ENCODE measurements around the gene FAM168A.

The FAM168A gene, protein sequence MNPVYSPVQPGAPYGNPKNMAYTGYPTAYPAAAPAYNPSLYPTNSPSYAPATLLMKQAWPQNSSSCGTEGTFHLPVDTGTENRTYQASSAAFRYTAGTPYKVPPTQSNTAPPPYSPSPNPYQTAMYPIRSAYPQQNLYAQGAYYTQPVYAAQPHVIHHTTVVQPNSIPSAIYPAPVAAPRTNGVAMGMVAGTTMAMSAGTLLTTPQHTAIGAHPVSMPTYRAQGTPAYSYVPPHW

DNA sequence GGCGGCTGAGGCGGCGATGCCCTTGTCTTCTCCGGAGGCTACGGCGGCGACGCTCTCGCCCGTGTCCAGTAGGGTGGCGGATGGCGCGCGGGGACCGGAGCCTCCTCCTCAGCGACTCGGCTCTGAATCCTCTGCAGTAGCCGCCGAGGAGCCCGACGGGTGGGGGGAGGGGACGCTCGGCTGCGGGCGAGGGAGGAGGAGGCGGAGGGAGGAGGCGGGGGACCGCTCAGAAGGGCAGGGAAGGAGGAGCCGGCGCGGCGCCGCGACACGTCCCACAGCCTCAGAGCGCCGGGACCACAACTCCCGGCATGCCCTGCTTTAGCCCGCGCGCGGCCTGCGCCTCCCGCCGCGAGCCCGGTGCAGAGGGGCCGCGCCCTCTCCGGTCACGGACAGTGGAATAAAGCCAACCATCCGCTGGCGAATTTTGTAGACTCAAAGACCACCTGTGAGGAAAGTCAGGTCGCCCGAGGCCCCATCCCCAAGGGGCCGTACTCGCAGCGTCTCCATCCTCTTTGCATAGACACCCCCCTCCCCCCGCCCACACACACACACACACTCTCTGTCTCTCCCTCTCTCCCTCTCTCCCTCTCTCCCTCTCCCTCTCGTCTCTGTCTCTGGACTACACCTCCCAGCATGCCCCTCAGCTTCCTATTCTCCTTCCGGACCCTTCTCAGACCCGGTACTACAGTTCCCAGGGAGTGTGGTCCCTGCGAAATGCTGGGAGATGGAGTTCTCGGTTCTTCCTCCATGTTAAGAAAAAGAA lies at the start of gene FAM168A:
TSS of gene FAM168A (minus strand) at position 157 of the 763 bp plus-strand sequence. CDS start 129,638 bp downstream, outside the sequence.
- DNase-seq (ENCODE audit: low read depth in 1 of 2, low spot score in 1 of 2): peak; percentile 83 to 86

DNA sequence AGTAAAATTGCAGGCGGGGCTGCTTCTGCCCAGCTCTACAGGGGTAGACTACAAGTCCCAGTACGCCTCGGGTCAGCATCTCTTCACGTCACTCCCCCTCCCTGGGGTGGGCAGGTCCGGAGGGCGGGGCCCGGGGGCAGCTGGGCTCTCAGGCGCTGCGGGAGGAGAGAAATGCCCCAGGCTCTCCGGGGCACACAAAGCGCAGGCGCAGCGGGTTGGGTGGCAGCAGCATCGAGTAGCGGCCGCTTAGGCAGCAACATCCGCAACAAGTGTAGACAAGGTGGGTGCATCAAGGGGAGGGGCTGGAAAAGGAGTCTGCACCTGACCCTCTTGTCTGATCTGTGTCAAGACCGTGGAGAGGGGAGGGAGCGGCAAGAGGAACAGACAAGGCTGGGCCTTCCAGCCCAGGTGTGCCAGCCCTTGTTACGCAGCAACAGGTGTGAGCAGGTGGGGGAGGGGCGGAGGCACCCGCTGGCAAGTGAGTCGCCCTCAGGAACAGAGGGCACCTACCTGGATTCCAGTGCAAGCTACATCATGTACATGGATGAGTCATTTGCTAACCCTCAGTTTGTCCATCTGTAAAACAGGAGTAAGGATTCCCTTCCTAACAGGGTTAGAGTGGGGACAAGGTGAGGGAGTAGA lies 49.7 kb upstream of the FAM168A start:
- DNase-seq (ENCODE audit: low read depth in 1 of 2, low spot score in 1 of 2): peak; percentile 84 to 89

DNA sequence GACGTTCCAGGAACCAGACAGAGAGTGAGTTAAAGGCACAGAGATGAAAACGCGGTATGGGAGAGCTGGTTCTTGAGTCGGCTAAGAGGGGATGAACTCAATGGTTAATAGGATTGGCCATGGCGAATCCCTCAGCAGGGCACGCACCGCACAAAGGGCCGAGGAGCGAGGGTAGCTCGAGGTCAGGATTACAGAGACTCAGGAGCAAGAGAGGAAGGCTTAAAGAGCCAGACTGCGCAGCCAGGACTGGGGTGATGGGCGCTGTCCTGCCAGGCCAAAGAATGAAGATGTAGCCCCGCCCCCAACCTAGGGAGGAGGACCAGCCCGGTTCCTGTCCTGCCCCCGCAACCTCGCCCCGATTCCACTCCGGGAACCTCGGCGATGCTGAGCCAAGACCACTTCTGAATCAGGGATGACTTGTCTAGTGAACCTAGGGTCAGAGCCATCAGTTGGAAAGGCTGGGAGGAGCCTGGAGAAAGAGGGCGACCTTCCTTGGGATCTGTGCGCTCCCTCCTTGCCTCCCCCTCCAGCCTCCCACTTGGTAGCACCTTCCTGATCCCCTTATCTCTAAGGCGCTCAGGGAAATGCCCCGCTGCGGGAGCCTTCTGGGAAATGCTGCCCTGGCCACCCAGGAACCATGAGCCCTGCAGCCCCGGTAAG lies 48.2 kb upstream of the FAM168A start, which contains the start of gene PLEKHB1:
TSS of gene PLEKHB1 (plus strand) at position 610 of the 660 bp plus-strand sequence. CDS start at position 638, 28 bp downstream.
- no peak for DNase-seq (ENCODE audit: low read depth in 1 of 2, low spot score in 1 of 2)

DNA sequence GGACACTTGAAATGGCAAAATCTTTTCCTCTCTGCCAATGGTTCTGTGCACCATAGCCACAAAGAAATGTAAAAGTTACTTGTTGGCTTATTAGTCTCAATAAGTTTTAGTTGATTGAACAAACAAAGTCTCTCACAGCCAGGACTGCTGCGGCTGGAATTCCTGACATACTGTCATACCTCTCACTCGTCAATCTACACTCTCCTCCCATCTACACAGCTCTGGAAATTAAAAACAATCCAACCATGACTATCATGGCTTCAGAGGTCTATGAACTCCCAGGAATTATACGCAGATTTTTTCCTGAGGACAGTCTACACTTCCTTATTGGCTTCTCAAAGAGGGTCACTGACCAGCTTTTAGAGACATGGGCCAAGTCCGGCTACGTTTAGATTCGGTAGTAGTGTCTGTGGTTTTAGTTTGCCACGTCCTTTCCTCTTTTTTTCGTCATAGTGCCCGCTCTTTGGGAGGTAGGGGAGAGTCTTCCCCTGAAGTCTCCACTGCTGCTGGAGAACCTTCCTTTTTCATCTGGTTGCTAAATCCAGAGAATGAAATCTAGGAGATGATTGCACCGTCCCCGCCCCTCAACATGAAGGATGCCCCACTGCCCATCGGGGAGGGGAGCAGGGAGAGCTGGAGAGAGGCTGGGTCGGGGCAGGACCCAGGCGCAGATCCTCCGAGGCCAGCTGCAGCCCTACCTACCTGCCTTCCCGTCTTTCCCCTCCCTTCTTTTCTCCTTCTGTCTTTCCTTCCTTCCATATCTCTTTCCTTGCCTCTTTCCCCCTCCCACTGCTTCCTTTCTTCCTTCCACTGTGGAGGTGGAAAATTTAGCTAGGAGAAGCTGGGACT lies 47.4 kb upstream of the FAM168A start:
- no peak for DNase-seq (ENCODE audit: low read depth in 1 of 2, low spot score in 1 of 2)

DNA sequence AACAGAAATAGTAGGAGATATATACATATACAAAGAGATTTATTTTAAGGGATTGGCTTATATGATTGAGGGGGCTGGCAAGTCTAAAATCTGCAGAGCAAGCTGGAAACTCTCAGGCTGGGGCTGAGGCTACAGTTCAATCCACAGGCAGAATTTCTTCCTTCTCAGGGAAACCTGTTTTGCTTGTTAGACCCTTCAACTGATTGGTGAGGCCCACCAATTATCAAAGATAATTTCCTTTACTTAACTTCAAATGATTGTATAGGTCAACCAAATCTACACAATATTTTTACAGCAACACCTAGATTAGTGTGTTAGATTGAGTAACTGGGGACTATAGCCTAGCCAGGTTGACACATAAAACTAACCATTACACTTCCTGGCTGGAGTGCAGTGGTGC lies 43.8 kb upstream of the FAM168A start:
- no peak for DNase-seq (ENCODE audit: low read depth in 1 of 2, low spot score in 1 of 2)

DNA sequence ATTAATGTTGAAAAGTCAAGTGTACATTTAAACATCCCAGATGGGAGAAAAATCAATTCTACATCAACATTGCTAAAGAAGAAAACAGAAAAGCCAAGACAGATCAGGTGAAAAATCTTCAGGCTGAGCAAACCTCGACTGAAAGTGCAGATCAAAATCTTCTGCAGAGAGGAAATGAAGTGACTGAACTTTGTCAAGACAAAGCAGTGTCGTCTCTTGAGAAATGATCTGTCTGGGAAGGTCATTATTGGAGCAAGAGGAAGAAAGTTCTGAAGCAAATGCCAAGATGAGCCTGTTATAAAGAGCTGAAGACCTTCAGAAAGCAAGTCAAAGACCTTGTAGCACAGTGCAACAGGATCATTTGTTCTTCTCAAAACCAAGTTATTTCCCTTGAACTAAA lies 42.7 kb upstream of the FAM168A start:
- no peak for DNase-seq (ENCODE audit: low read depth in 1 of 2, low spot score in 1 of 2)

DNA sequence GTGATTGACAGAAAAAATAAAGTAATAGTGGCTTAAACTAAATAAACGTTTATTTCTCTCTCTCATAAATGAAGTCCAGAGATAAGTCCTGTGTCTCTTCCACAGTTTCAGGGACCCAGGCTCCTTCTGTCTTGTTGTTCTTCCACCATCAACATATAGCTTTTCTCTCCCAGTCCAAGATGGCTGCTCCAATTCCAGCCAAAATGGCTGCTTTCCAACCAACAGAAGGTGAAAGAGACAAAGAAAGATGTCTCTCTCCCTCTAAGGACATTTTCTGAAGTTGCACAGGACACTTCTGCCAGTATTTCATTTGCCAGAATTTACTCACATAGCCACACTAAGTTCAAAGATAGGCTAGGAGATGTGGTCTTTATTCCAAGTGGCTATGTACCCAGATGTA lies 39.1 kb upstream of the FAM168A start:
- DNase-seq (ENCODE audit: low read depth in 1 of 2, low spot score in 1 of 2): no peak

DNA sequence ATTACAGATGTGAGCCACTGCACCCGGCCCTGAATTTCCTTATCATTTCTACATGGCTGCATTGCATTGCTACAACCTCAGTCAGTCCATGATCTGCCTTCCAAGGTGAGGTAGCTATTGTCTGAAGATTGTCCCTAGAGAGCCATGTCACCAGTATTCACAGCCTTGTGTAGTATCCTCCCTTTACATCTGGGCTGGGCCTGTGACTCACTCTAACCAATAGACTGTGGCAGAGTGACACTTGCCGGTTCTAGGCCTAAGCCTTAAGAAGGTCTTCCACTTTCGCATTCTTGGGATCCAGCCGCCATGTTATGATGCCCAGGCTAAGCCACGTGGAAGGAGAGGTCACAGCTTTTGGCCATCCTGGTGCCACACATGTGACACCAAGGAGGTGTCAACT lies 38.3 kb upstream of the FAM168A start:
- DNase-seq (ENCODE audit: low read depth in 1 of 2, low spot score in 1 of 2): no peak

DNA sequence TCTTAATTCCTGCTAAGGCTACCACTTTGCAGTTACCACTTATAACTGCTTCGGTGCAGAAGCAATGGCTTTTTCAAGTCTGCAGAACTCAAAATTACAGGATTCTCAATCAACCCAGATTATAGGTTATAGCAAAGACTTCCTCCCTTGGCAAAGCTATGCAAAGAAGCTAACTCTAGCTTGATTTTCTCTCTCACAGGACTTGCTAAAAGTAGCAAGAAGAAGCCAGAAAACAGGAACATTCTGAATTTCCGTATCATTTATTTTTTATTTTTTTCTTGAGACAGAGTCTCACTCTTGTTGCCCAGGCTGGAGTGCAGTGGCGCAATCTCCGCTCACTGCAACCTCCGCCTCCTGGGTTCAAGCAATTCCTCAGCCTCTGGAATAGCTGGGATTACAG lies 37.8 kb upstream of the FAM168A start:
- DNase-seq (ENCODE audit: low read depth in 1 of 2, low spot score in 1 of 2): no peak

DNA sequence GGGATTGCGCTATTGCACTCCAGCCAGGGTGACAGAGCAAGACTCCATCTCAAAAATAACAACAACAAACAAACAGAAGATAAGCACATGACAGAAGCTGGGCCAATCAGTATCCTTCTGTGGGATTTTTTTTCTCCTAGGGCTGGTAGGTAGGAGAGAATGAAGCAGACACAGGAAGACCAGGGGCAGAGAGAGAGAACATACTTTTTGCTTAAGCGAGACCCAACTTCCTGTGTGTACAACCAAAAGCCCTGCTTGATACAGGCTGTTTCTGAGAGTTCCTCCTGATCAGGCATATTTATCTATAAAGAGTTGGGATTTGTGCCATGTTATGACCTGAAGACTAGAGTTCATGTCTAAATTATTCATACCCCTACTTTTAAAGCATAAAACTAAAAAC lies 36.1 kb upstream of the FAM168A start:
- DNase-seq (ENCODE audit: low read depth in 1 of 2, low spot score in 1 of 2): no peak

DNA sequence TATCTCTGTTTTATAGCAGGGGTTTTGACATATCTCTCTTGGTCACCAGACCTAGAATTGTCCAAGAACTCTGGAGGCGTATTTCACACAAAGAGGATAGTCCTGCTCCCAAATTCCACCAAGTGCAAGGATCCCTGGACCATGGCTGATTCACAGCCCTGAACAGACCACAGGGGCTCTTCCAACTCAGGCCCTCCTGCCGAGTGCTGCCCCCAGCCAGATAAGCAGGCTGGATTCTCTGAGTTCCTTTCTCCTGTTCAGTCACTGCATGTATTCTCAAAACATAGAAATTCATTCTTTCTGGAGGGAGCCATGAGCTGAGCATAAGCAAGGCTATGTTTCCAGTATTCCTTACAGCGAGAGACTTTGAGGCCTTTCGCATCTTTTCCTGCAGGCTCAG lies 35.1 kb upstream of the FAM168A start:
- DNase-seq (ENCODE audit: low read depth in 1 of 2, low spot score in 1 of 2): no peak

DNA sequence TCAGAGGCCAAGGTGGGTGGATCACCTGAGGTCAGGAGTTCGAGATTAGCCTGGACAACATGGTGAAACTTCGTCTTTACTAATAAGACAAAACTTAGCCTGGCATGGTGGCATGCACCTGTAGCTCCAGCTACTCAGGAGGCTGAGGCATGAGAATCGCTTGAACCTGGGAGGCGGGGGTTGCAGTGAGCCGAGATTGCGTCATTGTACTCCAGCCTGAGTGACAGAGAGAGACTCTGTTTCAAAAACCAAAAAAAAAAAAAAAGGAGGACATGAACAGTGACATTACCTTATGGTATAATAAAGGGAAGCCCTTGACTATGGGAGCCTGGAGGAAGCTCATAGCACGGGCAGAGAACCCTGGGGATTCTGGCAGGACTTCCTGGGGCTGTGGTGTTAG lies 32.0 kb upstream of the FAM168A start:
- no peak for DNase-seq (ENCODE audit: low read depth in 1 of 2, low spot score in 1 of 2)

DNA sequence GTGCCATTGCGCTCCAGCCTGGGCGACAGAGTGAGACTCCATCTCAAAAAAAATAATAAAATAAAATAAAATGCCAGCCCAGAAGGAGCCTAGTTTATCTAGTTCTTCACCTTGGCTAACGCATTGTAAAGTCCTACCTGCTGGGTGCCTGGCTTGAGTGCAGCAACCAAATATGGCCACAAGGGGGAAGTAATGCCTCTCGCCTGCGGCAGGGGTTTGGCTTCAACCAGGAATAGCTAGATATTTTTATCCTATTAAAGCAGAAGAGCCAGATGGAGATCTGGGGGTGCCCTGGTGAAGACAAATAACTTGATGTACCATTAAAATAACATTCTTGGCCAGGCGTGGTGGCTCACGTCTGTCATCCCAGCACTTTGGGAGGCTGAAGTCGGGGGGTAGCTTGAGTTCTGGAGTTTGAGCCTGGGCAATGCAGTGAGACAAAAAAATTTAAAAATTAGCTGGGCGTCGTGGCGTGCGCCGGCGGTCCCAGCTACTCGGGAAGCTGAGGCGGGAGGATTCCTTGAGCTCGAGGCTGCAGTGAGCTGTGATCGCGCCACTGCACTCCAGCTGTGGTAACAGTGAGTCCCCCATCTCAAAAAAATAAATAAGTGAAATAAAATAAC lies 27.9 kb upstream of the FAM168A start:
- DNase-seq (ENCODE audit: low read depth in 1 of 2, low spot score in 1 of 2): peak; percentile 42 to 45

DNA sequence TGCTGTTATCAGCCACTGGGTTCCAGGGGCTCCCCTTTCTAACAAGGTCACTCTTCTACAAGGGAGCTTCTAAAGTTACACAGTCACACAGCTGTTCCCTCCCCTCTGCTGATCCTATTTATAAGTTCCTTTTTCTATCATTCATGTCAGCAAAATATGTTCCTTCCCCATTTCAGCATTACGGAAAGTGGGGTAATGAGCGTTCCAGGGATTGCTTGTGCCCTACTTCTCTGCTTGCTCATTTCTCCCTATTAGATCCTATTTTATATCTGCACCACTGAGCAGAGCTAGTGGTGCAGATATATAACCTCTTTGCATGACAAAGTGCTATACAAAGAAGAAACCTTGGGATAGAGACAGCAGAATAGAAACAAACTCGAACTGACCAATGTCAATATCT lies 25.8 kb upstream of the FAM168A start:
- no peak for DNase-seq (ENCODE audit: low read depth in 1 of 2, low spot score in 1 of 2)

DNA sequence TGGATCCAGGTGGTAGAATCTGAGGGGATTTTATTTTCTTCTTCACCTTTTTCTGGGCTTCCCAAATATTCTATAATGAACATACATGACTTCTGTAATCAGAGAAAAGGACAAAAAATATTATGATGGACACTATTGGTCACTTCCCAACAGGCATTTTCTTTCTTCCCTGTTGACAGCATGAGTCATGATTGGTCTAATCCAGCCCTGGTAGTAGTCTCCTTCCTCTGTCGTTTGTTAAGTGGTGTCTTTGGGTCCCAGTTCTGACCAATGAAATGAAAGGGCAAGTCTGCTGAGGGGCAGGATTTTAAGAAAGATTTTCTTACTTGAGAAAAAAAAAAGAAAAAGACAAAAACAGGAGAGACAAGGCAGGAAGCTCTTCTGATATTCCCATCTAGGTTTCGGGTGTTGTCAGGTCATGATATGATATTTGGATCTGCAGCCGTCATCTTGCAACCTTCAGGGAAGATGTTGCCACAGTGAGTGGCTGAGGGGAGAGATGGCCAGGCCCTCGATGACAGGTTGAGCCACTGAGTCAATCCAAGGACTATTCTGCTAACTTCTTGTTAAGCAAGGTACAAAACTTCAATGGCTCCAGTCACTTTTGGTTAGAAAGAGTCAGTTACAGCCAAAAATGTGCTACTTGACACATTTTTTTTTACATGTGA lies 25.1 kb upstream of the FAM168A start:
- DNase-seq (ENCODE audit: low read depth in 1 of 2, low spot score in 1 of 2): no peak

DNA sequence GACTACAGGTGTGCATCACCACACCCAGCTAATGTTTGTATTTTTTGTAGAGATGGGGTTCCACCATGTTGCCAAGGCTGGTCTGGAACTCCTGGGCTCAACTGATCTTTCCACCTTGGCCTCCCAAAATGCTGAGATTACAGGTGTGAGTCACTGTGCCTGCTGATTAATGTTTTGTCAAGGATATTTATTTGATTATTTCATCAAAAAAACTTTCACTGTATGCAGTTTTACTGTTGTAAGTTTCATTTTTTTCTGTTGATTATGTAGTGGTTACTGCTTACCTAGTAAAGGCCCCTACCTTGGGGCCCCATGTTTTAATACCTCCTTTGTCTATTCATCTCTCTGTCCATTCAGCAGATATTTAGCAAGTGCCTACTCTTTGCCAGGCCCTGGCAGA lies 16.7 kb upstream of the FAM168A start:
- no peak for DNase-seq (ENCODE audit: low read depth in 1 of 2, low spot score in 1 of 2)

DNA sequence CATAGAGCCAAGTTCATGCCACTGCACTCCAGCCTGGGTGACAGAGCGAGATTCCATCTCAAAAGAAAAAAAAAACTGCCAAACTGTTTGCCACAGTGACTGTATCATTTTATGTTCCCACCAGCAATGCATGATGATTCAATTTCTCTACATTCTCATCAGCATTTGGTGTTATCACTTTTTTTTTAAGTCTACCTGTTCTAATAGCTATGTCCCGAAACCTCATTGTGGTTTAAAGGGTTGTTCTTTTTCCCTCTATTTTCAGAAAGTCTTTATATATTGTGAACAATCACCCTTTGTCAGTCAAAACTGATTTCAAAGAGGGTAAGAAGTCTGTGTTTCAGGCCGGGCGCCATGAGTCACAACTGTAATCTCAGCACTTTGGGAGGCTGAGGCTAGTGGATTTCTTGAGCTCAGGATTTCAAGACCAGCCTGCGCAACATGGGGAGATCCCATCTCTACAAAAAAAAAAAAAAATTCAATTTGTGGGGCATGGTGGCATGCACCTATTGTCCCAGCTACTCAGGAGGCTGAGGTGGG lies 14.8 kb upstream of the FAM168A start:
- no peak for DNase-seq (ENCODE audit: low read depth in 1 of 2, low spot score in 1 of 2)

DNA sequence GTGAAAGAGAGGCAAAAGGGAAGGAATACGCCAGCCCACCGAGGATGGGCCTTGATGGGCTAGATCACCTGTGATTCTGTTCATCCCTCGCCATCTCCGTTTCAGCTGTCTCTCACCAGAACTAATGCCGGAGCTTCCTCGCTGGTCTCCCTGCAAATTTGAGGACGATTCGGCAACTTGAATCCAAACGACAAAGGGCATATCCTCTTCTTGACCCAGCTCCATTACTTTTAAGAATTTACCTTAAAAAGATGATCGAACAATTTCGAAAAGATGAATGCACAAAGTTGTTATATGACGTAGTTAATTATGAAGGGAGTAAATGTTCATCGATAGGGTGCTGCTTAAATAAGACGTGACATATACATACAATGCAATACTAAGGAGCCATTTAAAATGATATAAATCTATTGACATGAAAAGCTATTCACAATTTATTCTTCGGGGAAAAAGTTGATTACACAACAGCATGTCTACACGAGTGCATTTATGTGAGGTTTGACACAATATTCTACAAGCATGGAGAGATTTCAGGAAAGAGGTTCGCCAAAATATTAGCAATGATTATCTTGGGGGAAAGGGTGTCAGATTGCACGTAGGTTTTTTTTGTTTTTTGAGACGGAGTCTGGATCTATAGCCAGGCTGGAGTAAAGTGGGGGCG lies 937 bp upstream of the FAM168A start:
- DNase-seq (ENCODE audit: low read depth in 1 of 2, low spot score in 1 of 2): no peak

Data from stimulated activated CD4-positive, alpha-beta T cell treated with anti-CD3 and anti-CD28 coated beads, Interleukin-15, amount 100 ng/mL, for 1 hour (primary cell).